ENCODE data around the gene LKAAEAR1. TPM values are rescaled to one million over a fixed set of nuclear protein-coding genes. Genes with fewer than 3 reads are reported as not detected.

LKAAEAR1 gene
- total RNA-seq, 1 experiment from 2014 or later: 1.7 TPM

GRCh38 chr20:64083804-64084684, at the start of gene LKAAEAR1 (continued):
- TF ChIP-seq ETV6 (CRISPR knock-in tag; IDR thresholded peaks at IDR 0.05) (peak; percentile 74), KAT7 (CRISPR knock-in tag; IDR thresholded peaks at IDR 0.05; ENCODE audit: borderline replicate concordance) (peak; percentile 57; the same call in 1 of the 2 replicates), E2F1 (CRISPR knock-in tag; IDR thresholded peaks at IDR 0.05) (no peak), TEAD4 (CRISPR knock-in tag; IDR thresholded peaks at IDR 0.05) (no peak), ZNF423 (CRISPR knock-in tag; IDR thresholded peaks at IDR 0.05) (no peak), ZNF281 (CRISPR knock-in tag; IDR thresholded peaks at IDR 0.05) (peak; percentile 73; the same call in 1 of the 2 replicates), ZMAT4 (CRISPR knock-in tag; IDR thresholded peaks at IDR 0.05) (no peak), SOX15 (CRISPR knock-in tag; IDR thresholded peaks at IDR 0.05) (no peak)

GRCh38 chr20:64131406-64131805, 47.2 kb upstream of the LKAAEAR1 start:
- H3K4me1 Mint-ChIP-seq: peaks cover 2% of the 10 kb centered on the region; the same call in 1 of the 2 replicates
- POLR2A ChIA-PET: no interaction called here
- no peak for DNase-seq (ENCODE audit: low spot score)
- CTCF ChIA-PET: interaction anchor here (0.5 to 1.0 kb wide), 5 partner anchors 10 to 92 kb away, joined by 3 to 5 read pairs (median 4); partner anchors contain the start of gene RGS19
- 0 out of 2 replicates have a peak, but pooled peaks cover 4% of the 10 kb centered on the region for H3K27me3 Mint-ChIP-seq (ENCODE audit: low read depth)
- TF ChIP-seq SMAD3 (CRISPR knock-in tag; IDR thresholded peaks at IDR 0.05; ENCODE audit: borderline replicate concordance) (no peak), IRF2 (CRISPR knock-in tag; IDR thresholded peaks at IDR 0.05; ENCODE audit: borderline replicate concordance, low read depth) (no peak), USF2 (CRISPR knock-in tag; IDR thresholded peaks at IDR 0.05) (no peak), E2F4 (CRISPR knock-in tag; IDR thresholded peaks at IDR 0.05; ENCODE audit: borderline replicate concordance, low read depth) (no peak), CDX4 (CRISPR knock-in tag; IDR thresholded peaks at IDR 0.05; ENCODE audit: borderline replicate concordance) (no peak), TP53 (CRISPR knock-in tag; IDR thresholded peaks at IDR 0.05) (no peak), FOXJ3 (CRISPR knock-in tag; IDR thresholded peaks at IDR 0.05; ENCODE audit: borderline replicate concordance) (no peak)
- no peak overlapping the region for H3K4me3 Mint-ChIP-seq
- H3K36me3 Mint-ChIP-seq: 0 out of 2 replicates have a peak, but pooled peaks cover 3% of the 10 kb centered on the region
- ATAC-seq: peak; percentile 47
- H3K27ac Mint-ChIP-seq: no peak overlapping the region
- H3K9me3 Mint-ChIP-seq: peaks cover 17% of the 10 kb centered on the region

Data from WTC11 (cell line).